B cell (primary cell): ENCODE measurements around the gene CLECL1.

Experiments used
- EZH2 ChIP-seq: IDR thresholded peaks from 2 replicates; pipeline ENCODE4 v1.6.1; 2012; ENCODE audit warnings: borderline replicate concordance, low read depth, mild to moderate bottlenecking, moderate library complexity, low read length; ENCODE audit not compliant: insufficient read depth, poor library complexity, severe bottlenecking
- TF ChIP-seq, protein P1 (sequence below): fragments of 200-600 bp; IDR thresholded peaks from one replicate; pipeline ENCODE4 v1.8.0; 2022; ENCODE audit warnings: antibody characterized with exemption, mild to moderate bottlenecking

DNA sequence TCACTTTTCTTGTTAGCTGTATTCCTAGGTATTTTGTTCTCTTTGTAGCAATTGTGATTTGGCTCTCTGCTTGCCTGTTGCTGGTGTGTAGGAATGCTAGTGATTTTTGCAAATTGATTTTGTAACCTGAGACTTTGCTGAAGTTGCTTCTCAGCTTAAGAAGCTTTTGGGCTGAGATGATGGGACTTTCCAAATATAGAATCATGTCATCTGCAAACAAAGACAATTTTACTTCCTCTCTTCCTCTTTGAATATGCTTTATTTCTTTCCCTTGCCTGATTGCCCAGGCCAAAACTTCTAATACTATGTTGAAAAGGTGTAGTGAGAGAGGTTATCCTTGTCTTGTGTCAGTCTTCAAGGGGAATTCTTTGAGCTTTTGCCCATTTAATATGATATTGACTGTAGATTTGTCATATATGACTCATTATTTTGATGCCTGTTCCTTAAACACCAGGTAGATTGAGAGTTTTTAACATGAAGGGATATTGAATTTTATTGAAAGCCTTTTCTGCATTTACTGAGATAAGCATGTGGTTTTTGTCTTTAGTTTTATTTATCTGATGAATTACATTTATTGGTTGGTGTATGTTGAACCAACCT, 26.7 kb downstream of the CLECL1 start:
- TF ChIP-seq, protein P1, sequence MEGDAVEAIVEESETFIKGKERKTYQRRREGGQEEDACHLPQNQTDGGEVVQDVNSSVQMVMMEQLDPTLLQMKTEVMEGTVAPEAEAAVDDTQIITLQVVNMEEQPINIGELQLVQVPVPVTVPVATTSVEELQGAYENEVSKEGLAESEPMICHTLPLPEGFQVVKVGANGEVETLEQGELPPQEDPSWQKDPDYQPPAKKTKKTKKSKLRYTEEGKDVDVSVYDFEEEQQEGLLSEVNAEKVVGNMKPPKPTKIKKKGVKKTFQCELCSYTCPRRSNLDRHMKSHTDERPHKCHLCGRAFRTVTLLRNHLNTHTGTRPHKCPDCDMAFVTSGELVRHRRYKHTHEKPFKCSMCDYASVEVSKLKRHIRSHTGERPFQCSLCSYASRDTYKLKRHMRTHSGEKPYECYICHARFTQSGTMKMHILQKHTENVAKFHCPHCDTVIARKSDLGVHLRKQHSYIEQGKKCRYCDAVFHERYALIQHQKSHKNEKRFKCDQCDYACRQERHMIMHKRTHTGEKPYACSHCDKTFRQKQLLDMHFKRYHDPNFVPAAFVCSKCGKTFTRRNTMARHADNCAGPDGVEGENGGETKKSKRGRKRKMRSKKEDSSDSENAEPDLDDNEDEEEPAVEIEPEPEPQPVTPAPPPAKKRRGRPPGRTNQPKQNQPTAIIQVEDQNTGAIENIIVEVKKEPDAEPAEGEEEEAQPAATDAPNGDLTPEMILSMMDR, result no peak
- TF ChIP-seq EZH2, result no peak
